GM12878 (cell line): ENCODE results near the gene PEX11A. TPM values are rescaled to one million over a fixed set of nuclear protein-coding genes. Genes with fewer than 3 reads are reported as not detected.

Experiments used
- ATAC-seq: fragments of 200-7000 bp; cut with Tn5 transposase; 3 replicates; pipeline ENCODE4 v1.9.1; 2020; ENCODE audit warnings: mild to moderate bottlenecking, moderate library complexity
- BruUV-seq: library from RNA; stranded (reverse); fragments of 400-500 nt; replicated peaks from 2 replicates; lab custom pipeline; 2021; lab: Mats Ljungman, UMichigan
- CTCF ChIA-PET: fragments of 300-600 bp; sonication (Branson Sonifier 250); formaldehyde crosslinking; extraction: SDS; loops from one replicate; lab custom pipeline; 2021; ENCODE audit warnings: inconsistent platforms; lab: Yijun Ruan, JAX
- POLR2A ChIA-PET: fragments of 350-600 bp; formaldehyde crosslinking; extraction: SDS; loops from one replicate; lab custom pipeline; 2021; ENCODE audit warnings: inconsistent platforms; lab: Charles Lee
- RAD21 ChIA-PET: fragments of 300-600 bp; sonication (Branson Sonifier 250); formaldehyde crosslinking; loops from one replicate; lab custom pipeline; 2023; ENCODE audit warnings: antibody characterized with exemption; ENCODE audit not compliant: unreplicated experiment; lab: Charles Lee
- SMC1A ChIA-PET: fragments of 300-600 bp; sonication (Branson Sonifier 250); formaldehyde crosslinking; loops from one replicate; lab custom pipeline; 2023; ENCODE audit not compliant: unreplicated experiment, uncharacterized antibody; lab: Charles Lee
- DNase-seq: peaks from one replicate; pipeline ENCODE4 v3.0.0-alpha.2; 2011; ENCODE audit warnings: low read depth, low spot score
- FAIRE-seq: peaks from 3 replicates; lab custom pipeline; 2011; peaks lifted over from hg19 to GRCh38; lab: Jason Lieb, UNC
- H2AFZ ChIP-seq: 2 replicates; pipeline ENCODE4 v1.6.0; 2011; ENCODE audit warnings: low read depth, low read length, control low read depth; ENCODE audit not compliant: control insufficient read depth
- H3K27ac ChIP-seq: 2 replicates; pipeline ENCODE4 v1.5.1; 2011; ENCODE audit warnings: control low read depth; ENCODE audit not compliant: control insufficient read depth, insufficient read depth
- H3K27me3 ChIP-seq, 2 experiments: replicated peaks in 1 of 2; 2 replicates each; pipeline versions ENCODE4 v1.6.0 to v1.6.1; 2011; ENCODE audit warnings: low read length in 1 of 2; ENCODE audit not compliant: control insufficient read depth in 2 of 2, insufficient read depth in 2 of 2
- H3K36me3 ChIP-seq, 2 experiments: 2 replicates each; pipeline ENCODE4 v1.5.1; 2011; ENCODE audit warnings: low read length in 1 of 2; ENCODE audit not compliant: control insufficient read depth in 2 of 2, insufficient read depth in 2 of 2
- H3K4me1 ChIP-seq: 2 replicates; pipeline ENCODE4 v1.6.1; 2011; ENCODE audit warnings: mild to moderate bottlenecking, low read length, moderate library complexity, mixed read lengths; ENCODE audit not compliant: control insufficient read depth, insufficient read depth
- H3K4me2 ChIP-seq: 2 replicates; pipeline ENCODE4 v1.6.0; 2011; ENCODE audit warnings: control low read depth; ENCODE audit not compliant: control insufficient read depth, insufficient read depth
- H3K4me3 ChIP-seq: fragments of 200-600 bp; sonication (generic); 2 replicates; pipeline ENCODE4 v1.5.1; 2016
- H3K79me2 ChIP-seq: 2 replicates; pipeline ENCODE4 v1.6.0; 2011; ENCODE audit warnings: low read length; ENCODE audit not compliant: control insufficient read depth, insufficient read depth
- H3K9ac ChIP-seq: 2 replicates; pipeline ENCODE4 v1.8.0; 2011; ENCODE audit warnings: low read length, control low read depth, mixed read lengths; ENCODE audit not compliant: control insufficient read depth, insufficient read depth
- H3K9me3 ChIP-seq: replicated peaks from 3 replicates; pipeline ENCODE4 v1.5.1; 2011; ENCODE audit warnings: mild to moderate bottlenecking, low read length; ENCODE audit not compliant: control insufficient read depth, insufficient read depth
- H4K20me1 ChIP-seq: 2 replicates; pipeline ENCODE4 v1.6.0; 2011; ENCODE audit not compliant: control insufficient read depth, insufficient read depth
- EED ChIP-seq: sonication (generic); IDR thresholded peaks from 2 replicates; pipeline ENCODE4 v1.6.1; 2016; ENCODE audit warnings: antibody characterized with exemption, low read depth
- EP300 ChIP-seq, 2 experiments: fragments of 150-350 bp in 1 of 2; IDR thresholded peaks; 2 replicates each; pipeline ENCODE4 v1.6.1; 2011 to 2012; ENCODE audit warnings: low read depth in 2 of 2, low read length in 2 of 2, borderline replicate concordance in 1 of 2, improper control_type of control experiment in 1 of 2, inconsistent platforms in 1 of 2; ENCODE audit not compliant: control insufficient read depth in 1 of 2
- HDAC2 ChIP-seq: fragments of 200-600 bp; sonication (generic); IDR thresholded peaks from 2 replicates; pipeline ENCODE4 v1.6.1; 2017
- NR2C1 ChIP-seq: fragments of 450-650 bp; IDR thresholded peaks from 2 replicates; pipeline ENCODE4 v1.6.1; 2017; ENCODE audit warnings: antibody characterized with exemption, mild to moderate bottlenecking, moderate library complexity
- POU2F2 ChIP-seq: IDR thresholded peaks from 3 replicates; pipeline ENCODE4 v1.6.1; 2011; ENCODE audit warnings: low read depth, mild to moderate bottlenecking, low read length, borderline replicate concordance
- RELA ChIP-seq: fragments of 450-650 bp; IDR thresholded peaks from 2 replicates; pipeline ENCODE4 v1.8.0; 2014; ENCODE audit warnings: borderline replicate concordance; ENCODE audit not compliant: partially characterized antibody
- SREBF1 ChIP-seq: IDR thresholded peaks from 2 replicates; pipeline ENCODE4 v1.6.1; 2012; ENCODE audit warnings: mild to moderate bottlenecking, low read length
- SUPT20H ChIP-seq: IDR thresholded peaks from 2 replicates; pipeline ENCODE4 v1.6.1; 2011; ENCODE audit warnings: low read depth, mild to moderate bottlenecking, low read length, moderate library complexity, borderline replicate concordance; ENCODE audit not compliant: control insufficient read depth
- TAF1 ChIP-seq: IDR thresholded peaks from 2 replicates; pipeline ENCODE4 v1.6.1; 2011; ENCODE audit warnings: mild to moderate bottlenecking, low read depth, low read length, borderline replicate concordance
- TCF3 ChIP-seq: IDR thresholded peaks from 2 replicates; pipeline ENCODE4 v1.6.1; 2012; ENCODE audit warnings: low read depth, mild to moderate bottlenecking, low read length, borderline replicate concordance; ENCODE audit not compliant: insufficient read depth
- WRNIP1 ChIP-seq: IDR thresholded peaks from 2 replicates; pipeline ENCODE4 v1.6.1; 2011; ENCODE audit warnings: low read depth, low read length, improper control_type of control experiment, borderline replicate concordance
- ZZZ3 ChIP-seq: IDR thresholded peaks from 2 replicates; pipeline ENCODE4 v1.6.1; 2011; ENCODE audit warnings: low read depth; ENCODE audit not compliant: control insufficient read depth, insufficient read length
- WGBS: methylation state at CpG from one replicate; pipeline ENCODE4 v1.1.6; 2016; ENCODE audit warnings: low lambda C conversion rate; ENCODE audit not compliant: insufficient replicate concordance, insufficient coverage; ENCODE audit errors: missing lambda C conversion rate; 5-methylcytosine and 5-hydroxymethylcytosine counted together
- in situ Hi-C: fragments of 300-500 bp; cut with MboI; formaldehyde crosslinking; loops from 9 replicates; pipeline ENCODE4 v1.14.3; 2018; ENCODE audit warnings: mixed read lengths
- intact Hi-C: fragments of 100-400 bp; cut with micrococcal nuclease; formaldehyde crosslinking; loops from one replicate; pipeline ENCODE4 v1.14.2; 2022; ENCODE audit not compliant: unreplicated experiment
- polyA plus RNA-seq, 11 experiments: library from polyadenylated mRNA; depleted of rRNA in 4 of 11; unstranded in 6 of 11; stranded (reverse) in 5 of 11; fragments of >200 nt; fragmentation: Nextera tagmentation in 4 of 11; fragmentation: Illumina TruSeq in 1 of 11; extraction: Ambion mirVana in 4 of 11; extraction: Trizol in 1 of 11; gene quantifications; 1 replicate in 1 of 11; 2 replicates in 10 of 11; pipeline versions ENCODE4 v1.2.1 to v1.2.3, GENCODE V29; 2011 to 2016; ENCODE audit warnings: inconsistent platforms in 2 of 11, missing spikeins in 2 of 11, low read depth in 1 of 11
- total RNA-seq, 4 experiments: library from RNA; depleted of rRNA in 3 of 4; stranded (reverse); fragments of >200 nt in 3 of 4; fragmentation: Illumina TruSeq in 1 of 4; extraction: Trizol in 1 of 4; gene quantifications; 2 replicates each; pipeline versions ENCODE4 v1.2.1 to v1.2.3, GENCODE V29; 2013 to 2021
- TF ChIP-seq, protein P1 (sequence below): fragments of 450-650 bp; formaldehyde crosslinking; IDR thresholded peaks from 2 replicates; pipeline ENCODE4 v1.5.0; 2022; ENCODE audit warnings: mild to moderate bottlenecking, missing genetic modification characterization

Gene PEX11A
- total and polyA plus RNA-seq, 10 of the 15 experiments (the other 5 are each of a cell fraction or from before 2014, with no cell fraction given): 1.4 to 2.8 (median 2.0) TPM

DNA sequence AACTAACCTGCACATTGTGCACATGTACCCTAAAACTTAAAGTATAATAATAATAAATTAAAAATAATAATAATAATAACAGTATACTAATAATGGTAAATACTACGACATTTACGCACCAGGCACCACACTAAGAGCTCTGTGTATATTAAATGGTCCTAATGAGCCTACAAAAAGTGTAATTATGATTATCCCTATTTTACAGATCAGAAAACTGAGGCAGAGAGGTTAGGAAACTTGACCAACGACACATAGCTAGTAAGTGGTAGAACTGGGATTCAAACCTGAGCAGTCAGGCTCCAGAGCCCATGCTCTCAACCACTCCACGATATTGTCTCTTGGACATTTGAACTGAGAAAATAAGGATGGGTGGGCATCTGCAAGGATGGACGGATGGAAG is 50.3 kb downstream of the PEX11A start:
- ATAC-seq (no peak), FAIRE-seq (no peak), DNase-seq (no peak)
- ChIA-PET POLR2A (no interaction called here), SMC1A (no interaction called here), RAD21 (no interaction called here), CTCF (interaction anchor here (1.6 kb wide), 1 partner anchor 100 kb away, joined by 4 read pairs; no protein-coding TSS in a partner anchor)
- in situ Hi-C loops (no loop called here), intact Hi-C loops (no loop called here)
- H3K27ac ChIP-seq: no peak overlapping the region
- TF ChIP-seq RELA (no peak), TCF3 (no peak), EP300 (IDR thresholded peaks at IDR 0.05; ENCODE audit: borderline replicate concordance in 1 of 2, control insufficient read depth in 1 of 2, low read depth in 2 of 2, low read length in 2 of 2) (no peak), TAF1 (no peak), POU2F2 (no peak), SREBF1 (no peak), ZZZ3 (no peak), WRNIP1 (no peak), HDAC2 (no peak), SUPT20H (no peak), NR2C1 (no peak), EED (no peak)
- TF ChIP-seq, protein P1, sequence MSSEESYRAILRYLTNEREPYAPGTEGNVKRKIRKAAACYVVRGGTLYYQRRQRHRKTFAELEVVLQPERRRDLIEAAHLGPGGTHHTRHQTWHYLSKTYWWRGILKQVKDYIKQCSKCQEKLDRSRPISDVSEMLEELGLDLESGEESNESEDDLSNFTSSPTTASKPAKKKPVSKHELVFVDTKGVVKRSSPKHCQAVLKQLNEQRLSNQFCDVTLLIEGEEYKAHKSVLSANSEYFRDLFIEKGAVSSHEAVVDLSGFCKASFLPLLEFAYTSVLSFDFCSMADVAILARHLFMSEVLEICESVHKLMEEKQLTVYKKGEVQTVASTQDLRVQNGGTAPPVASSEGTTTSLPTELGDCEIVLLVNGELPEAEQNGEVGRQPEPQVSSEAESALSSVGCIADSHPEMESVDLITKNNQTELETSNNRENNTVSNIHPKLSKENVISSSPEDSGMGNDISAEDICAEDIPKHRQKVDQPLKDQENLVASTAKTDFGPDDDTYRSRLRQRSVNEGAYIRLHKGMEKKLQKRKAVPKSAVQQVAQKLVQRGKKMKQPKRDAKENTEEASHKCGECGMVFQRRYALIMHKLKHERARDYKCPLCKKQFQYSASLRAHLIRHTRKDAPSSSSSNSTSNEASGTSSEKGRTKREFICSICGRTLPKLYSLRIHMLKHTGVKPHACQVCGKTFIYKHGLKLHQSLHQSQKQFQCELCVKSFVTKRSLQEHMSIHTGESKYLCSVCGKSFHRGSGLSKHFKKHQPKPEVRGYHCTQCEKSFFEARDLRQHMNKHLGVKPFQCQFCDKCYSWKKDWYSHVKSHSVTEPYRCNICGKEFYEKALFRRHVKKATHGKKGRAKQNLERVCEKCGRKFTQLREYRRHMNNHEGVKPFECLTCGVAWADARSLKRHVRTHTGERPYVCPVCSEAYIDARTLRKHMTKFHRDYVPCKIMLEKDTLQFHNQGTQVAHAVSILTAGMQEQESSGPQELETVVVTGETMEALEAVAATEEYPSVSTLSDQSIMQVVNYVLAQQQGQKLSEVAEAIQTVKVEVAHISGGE: no peak
- no peak overlapping the region for H2AFZ ChIP-seq
- WGBS: 52% methylated on average over 5 of the region's 5 CpGs
- BruUV-seq: no TSS peak
- no peaks in the 10 kb centered on the region for H3K79me2 ChIP-seq
- no peaks in the 10 kb centered on the region for H3K9me3 ChIP-seq
- no peaks in the 10 kb centered on the region for H3K36me3 ChIP-seq
- no peaks in the 10 kb centered on the region for H3K27me3 ChIP-seq
- no peak overlapping the region for H3K4me2 ChIP-seq
- no peaks in the 10 kb centered on the region for H3K4me1 ChIP-seq
- H4K20me1 ChIP-seq: no peaks in the 10 kb centered on the region
- H3K9ac ChIP-seq: no peak overlapping the region
- no peak overlapping the region for H3K4me3 ChIP-seq
